ENCODE data around the gene NKX6-1.

NKX6-1 gene

DNA sequence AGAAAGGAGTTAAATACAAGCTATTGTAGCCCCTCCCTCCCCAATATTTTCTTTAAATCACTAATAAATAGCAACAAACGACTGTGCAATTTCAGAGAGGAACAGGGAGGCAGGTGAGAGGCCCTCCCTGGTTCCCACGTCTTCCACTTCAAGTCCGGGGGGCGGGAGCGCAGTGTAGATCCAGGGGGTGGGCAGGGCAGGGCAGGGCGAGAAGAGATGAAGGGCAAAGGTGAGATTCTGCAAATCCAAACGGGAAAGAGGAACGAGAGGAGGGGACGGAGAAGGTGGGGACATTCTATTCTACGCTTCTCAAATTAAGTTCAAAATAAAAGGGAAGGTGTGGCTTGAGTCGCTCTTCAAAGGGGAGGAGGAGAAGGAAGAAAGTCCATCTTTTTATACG lies 6.8 kb downstream of the NKX6-1 start:
- Histone ChIP-seq H3K36me3 (ENCODE audit: control insufficient read depth, insufficient read depth, low read length) (no peaks in the 10 kb centered on the region), H3K9ac (ENCODE audit: low read length) (no peak overlapping the region), H3K9me3 (ENCODE audit: control insufficient read depth, insufficient read depth, low read depth, low read length) (no peaks in the 10 kb centered on the region), H3K4me3 (ENCODE audit: low read depth, low read length) (peak overlapping the region; percentile 55), H3K27me3 (ENCODE audit: control insufficient read depth, insufficient read depth, low read length) (peaks cover 100% of the 10 kb centered on the region), H3K4me1 (ENCODE audit: control insufficient read depth, insufficient read depth, low read length) (peaks cover 29% of the 10 kb centered on the region), H3K27ac (ENCODE audit: low read depth, low read length) (no peak overlapping the region)

DNA sequence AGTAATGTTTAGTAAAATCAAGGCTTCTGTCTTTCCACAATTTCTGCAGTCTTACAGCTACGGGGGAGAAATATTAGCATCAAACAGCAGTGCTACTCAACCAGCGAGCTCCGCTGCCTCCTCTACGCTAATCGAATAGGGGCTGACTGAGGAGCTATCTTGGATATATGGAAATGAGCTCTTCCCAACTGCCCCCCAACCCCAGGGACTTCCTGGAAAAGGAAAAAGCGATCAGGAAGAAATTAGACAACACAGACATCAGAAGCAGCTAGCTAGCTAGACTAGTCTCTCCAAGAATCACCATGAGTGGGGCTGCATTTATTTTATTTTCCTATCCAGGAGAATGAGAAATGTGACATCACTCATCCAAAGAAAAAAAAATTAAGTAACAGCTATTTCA lies 7.6 kb downstream of the NKX6-1 start:
- Histone ChIP-seq H3K36me3 (ENCODE audit: control insufficient read depth, insufficient read depth, low read length) (no peaks in the 10 kb centered on the region), H3K9ac (ENCODE audit: low read length) (no peak overlapping the region), H3K27me3 (ENCODE audit: control insufficient read depth, insufficient read depth, low read length) (peaks cover 100% of the 10 kb centered on the region), H3K4me3 (ENCODE audit: low read depth, low read length) (no peak overlapping the region), H3K9me3 (ENCODE audit: control insufficient read depth, insufficient read depth, low read depth, low read length) (no peaks in the 10 kb centered on the region), H3K4me1 (ENCODE audit: control insufficient read depth, insufficient read depth, low read length) (peaks cover 21% of the 10 kb centered on the region), H3K27ac (ENCODE audit: low read depth, low read length) (no peak overlapping the region)

DNA sequence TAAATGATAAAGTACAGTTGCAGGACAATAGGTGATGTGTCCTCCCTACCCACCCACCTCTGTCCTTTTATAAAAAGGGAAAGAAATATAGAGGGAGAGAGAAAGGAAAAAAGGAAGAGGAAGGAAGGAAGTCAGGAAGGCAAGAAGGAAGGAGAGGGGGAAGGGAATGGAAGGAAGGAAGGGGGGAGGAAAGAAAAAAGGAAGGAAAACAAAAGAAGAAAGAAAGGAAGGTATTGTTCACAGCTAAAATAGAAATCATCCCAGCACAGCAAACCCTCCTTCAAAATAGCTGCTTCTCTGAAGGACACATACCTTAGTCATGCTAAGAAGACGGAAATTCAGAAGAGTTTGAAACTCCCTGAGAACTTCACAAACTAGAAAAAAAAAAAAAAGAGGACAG lies 8.4 kb downstream of the NKX6-1 start:
- Histone ChIP-seq H3K27me3 (ENCODE audit: control insufficient read depth, insufficient read depth, low read length) (peaks cover 100% of the 10 kb centered on the region), H3K9me3 (ENCODE audit: control insufficient read depth, insufficient read depth, low read depth, low read length) (no peaks in the 10 kb centered on the region), H3K4me1 (ENCODE audit: control insufficient read depth, insufficient read depth, low read length) (peaks cover 18% of the 10 kb centered on the region; the same call in 1 of the 2 replicates), H3K36me3 (ENCODE audit: control insufficient read depth, insufficient read depth, low read length) (no peaks in the 10 kb centered on the region), H3K4me3 (ENCODE audit: low read depth, low read length) (no peak overlapping the region), H3K27ac (ENCODE audit: low read depth, low read length) (no peak overlapping the region), H3K9ac (ENCODE audit: low read length) (no peak overlapping the region)

DNA sequence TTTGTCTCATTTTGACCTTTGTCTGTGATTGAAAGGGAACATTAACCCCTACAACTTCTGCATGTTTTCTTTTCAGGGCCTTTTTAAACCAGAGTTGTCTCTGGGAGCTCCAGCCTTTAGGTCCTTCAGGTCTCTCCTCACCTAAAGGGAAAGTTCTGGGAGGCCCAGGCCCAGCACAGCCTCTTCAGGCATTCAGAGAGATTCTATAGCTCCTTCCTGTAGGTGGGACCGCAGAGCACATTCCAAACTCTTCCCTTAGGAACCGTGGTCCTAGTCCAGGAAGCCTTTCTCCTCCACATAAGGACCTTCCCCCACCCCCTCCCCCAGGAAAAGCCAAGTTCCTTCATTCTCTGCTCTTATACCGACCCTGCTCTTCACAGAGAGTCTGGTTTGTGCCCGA lies 14.9 kb downstream of the NKX6-1 start:
- no peak overlapping the region for H3K9ac ChIP-seq (ENCODE audit: low read length)
- H3K4me1 ChIP-seq (ENCODE audit: control insufficient read depth, insufficient read depth, low read length) = peaks cover 20% of the 10 kb centered on the region
- H3K27ac ChIP-seq (ENCODE audit: low read depth, low read length) = no peak overlapping the region
- no peaks in the 10 kb centered on the region for H3K36me3 ChIP-seq (ENCODE audit: control insufficient read depth, insufficient read depth, low read length)
- H3K27me3 ChIP-seq (ENCODE audit: control insufficient read depth, insufficient read depth, low read length) = peaks cover 99% of the 10 kb centered on the region
- H3K4me3 ChIP-seq (ENCODE audit: low read depth, low read length) = no peak overlapping the region
- no peaks in the 10 kb centered on the region for H3K9me3 ChIP-seq (ENCODE audit: control insufficient read depth, insufficient read depth, low read depth, low read length)

DNA sequence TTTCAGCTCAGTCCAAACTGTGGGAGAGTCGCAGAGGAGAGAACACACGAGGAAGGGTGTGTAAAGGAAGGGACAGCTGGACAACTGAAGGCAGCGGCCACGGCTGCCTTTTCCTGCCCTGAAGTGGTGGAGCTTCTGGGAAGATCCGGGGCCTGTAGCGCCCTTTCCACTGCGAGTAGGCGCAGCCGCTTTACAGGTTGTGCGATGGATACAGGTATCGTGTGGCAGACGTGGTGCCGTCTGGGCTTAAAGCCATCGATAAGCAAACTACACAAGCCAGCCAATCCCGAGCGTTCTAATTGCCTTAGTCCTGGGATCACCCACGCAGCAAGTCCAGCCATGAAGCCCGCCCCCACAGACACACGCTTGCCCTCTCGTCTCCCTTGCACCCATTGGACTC lies 15.4 kb downstream of the NKX6-1 start:
- Histone ChIP-seq H3K9me3 (ENCODE audit: control insufficient read depth, insufficient read depth, low read depth, low read length) (no peaks in the 10 kb centered on the region), H3K4me3 (ENCODE audit: low read depth, low read length) (no peak overlapping the region), H3K9ac (ENCODE audit: low read length) (no peak overlapping the region), H3K27me3 (ENCODE audit: control insufficient read depth, insufficient read depth, low read length) (peaks cover 99% of the 10 kb centered on the region), H3K4me1 (ENCODE audit: control insufficient read depth, insufficient read depth, low read length) (peaks cover 20% of the 10 kb centered on the region), H3K36me3 (ENCODE audit: control insufficient read depth, insufficient read depth, low read length) (no peaks in the 10 kb centered on the region), H3K27ac (ENCODE audit: low read depth, low read length) (no peak overlapping the region)

DNA sequence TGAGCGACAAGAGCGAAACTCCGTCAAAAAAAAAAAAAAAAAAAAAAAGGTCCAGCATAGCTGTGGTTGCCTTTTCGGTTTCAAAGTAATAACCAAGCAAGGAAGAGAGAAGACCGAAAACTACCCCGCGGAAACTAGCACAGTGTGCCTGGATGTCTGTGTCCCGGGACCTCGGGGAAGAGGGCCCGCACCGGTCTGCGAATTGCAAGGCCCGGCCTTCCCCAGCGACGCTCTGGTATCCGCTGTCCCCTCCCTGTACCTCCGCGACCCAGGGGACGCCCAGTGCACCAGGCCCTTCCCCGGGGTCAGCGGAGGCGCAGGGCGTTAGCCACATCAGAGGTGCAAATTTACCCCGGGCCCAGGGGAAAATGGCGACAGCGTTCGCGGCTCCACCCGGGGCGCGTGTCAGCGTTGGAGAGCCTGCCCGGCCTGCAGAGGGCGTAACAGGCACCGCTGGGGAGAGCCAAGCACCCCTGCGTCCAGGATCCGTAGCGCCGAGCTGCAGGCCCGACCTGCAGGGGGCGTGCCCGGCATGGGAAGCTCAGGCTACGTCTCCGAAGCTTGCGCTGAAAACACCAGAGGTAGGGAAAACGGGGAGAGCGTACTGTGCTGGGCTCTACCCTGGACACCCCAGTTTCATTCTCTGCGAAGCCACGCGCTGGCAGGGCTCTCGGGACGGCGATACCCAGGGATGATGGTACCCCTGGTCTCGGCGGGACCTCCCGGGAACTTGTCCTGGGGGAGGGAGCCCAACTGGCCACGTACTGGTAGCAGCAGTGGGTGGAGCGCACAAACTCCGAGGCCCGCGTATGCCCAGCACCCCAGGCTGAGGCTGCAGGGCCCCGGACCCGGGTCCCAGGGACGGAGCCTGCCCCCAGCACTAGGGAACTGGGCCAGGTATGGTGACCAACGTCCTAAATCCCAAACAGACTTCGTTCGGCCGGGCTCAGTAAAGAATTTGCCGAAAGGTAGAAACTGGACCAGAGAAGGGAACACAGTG lies 16.2 kb downstream of the NKX6-1 start:
- Histone ChIP-seq H3K4me1 (ENCODE audit: control insufficient read depth, insufficient read depth, low read length) (peaks cover 20% of the 10 kb centered on the region), H3K4me3 (ENCODE audit: low read depth, low read length) (peak overlapping the region; percentile 44; the same call in 1 of the 2 replicates), H3K27ac (ENCODE audit: low read depth, low read length) (no peak overlapping the region), H3K9ac (ENCODE audit: low read length) (no peak overlapping the region), H3K9me3 (ENCODE audit: control insufficient read depth, insufficient read depth, low read depth, low read length) (no peaks in the 10 kb centered on the region), H3K36me3 (ENCODE audit: control insufficient read depth, insufficient read depth, low read length) (no peaks in the 10 kb centered on the region), H3K27me3 (ENCODE audit: control insufficient read depth, insufficient read depth, low read length) (peaks cover 95% of the 10 kb centered on the region)

DNA sequence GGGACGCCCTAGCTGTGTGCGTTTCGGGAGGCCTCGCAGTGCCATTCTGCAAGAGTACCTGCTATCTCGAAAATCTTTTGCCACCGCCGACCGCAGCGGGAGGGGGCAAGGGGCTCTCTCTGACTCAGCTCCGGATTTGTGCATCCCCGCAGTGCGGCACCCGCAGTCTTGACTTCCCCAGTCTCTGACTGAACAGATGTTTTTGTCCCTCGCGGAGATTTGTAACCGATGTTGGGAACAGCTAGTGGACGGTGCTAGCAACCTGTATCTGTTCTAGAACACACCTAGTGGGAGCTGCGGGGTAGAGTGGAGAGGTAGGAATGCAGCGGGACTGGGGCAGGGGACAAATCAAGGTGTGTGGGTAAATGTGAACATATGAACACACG lies 17.2 kb downstream of the NKX6-1 start:
- H3K27ac ChIP-seq (ENCODE audit: low read depth, low read length) = no peak overlapping the region
- H3K36me3 ChIP-seq (ENCODE audit: control insufficient read depth, insufficient read depth, low read length) = no peaks in the 10 kb centered on the region
- H3K9me3 ChIP-seq (ENCODE audit: control insufficient read depth, insufficient read depth, low read depth, low read length) = no peaks in the 10 kb centered on the region
- H3K9ac ChIP-seq (ENCODE audit: low read length) = no peak overlapping the region
- peaks cover 20% of the 10 kb centered on the region for H3K4me1 ChIP-seq (ENCODE audit: control insufficient read depth, insufficient read depth, low read length)
- peak overlapping the region; percentile 53 for H3K4me3 ChIP-seq (ENCODE audit: low read depth, low read length)
- H3K27me3 ChIP-seq (ENCODE audit: control insufficient read depth, insufficient read depth, low read length) = peaks cover 85% of the 10 kb centered on the region

DNA sequence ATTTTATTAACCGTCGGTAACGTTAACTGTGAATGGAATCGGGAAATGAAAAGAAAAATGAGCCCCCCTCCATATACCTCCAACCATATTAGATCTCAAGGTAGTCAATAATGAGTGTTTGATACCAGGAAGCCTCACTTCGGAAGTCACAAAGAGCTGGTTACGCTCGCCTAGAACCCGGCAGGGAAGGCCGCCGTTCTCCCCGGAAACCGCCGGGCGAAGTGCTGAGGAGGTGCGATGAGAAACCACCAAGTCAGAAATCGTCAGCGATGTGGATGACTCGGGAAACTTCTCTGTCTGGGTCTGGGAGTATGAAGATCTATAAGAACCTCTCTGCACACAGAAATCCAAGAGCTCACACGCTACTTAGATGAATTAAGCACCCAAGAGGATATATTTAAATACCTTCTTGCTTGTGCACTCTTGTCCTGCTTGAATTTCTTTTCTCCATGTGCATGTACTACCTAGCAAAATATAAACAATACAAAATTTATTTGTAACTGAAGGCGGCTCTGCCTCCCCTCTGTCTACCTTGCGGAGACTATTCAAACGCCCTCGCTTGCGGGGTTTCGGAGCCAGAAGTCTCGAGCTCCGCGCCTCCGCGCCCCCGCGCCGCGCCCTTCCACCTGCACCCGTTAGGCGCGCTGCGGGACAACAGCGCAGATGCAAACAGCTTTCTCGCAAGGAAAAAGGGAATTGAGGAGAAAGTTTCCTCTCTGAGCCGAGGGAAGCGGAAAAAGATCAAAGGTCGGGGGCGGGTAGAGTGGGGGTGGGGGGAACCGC lies 17.8 kb downstream of the NKX6-1 start:
- Histone ChIP-seq H3K9ac (ENCODE audit: low read length) (no peak overlapping the region), H3K9me3 (ENCODE audit: control insufficient read depth, insufficient read depth, low read depth, low read length) (no peaks in the 10 kb centered on the region), H3K27me3 (ENCODE audit: control insufficient read depth, insufficient read depth, low read length) (peaks cover 79% of the 10 kb centered on the region), H3K36me3 (ENCODE audit: control insufficient read depth, insufficient read depth, low read length) (no peaks in the 10 kb centered on the region), H3K27ac (ENCODE audit: low read depth, low read length) (no peak overlapping the region), H3K4me1 (ENCODE audit: control insufficient read depth, insufficient read depth, low read length) (peaks cover 20% of the 10 kb centered on the region), H3K4me3 (ENCODE audit: low read depth, low read length) (peak overlapping the region; percentile 53)

DNA sequence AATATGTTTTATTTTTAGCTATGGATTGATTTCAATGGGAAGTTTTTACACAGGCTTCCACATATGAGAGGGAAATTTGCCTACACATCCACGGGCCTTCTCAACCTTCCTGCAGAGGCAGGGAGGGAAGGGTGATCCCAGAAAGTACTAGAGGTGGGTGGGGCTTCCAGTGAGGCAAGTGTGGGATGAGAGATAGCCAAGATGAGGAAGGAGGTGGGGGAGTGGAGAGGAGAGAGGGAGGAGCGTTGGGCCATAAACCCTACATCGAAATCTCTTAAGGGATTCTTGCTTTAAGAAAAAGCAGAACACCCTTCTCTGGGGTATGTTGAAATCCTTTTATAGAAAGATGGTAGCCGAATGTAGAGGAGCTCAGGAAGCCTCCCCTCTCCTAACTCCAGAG lies 19.0 kb downstream of the NKX6-1 start:
- Histone ChIP-seq H3K27ac (ENCODE audit: low read depth, low read length) (no peak overlapping the region), H3K4me1 (ENCODE audit: control insufficient read depth, insufficient read depth, low read length) (peaks cover 20% of the 10 kb centered on the region), H3K36me3 (ENCODE audit: control insufficient read depth, insufficient read depth, low read length) (no peaks in the 10 kb centered on the region), H3K27me3 (ENCODE audit: control insufficient read depth, insufficient read depth, low read length) (peaks cover 67% of the 10 kb centered on the region), H3K9ac (ENCODE audit: low read length) (no peak overlapping the region), H3K9me3 (ENCODE audit: control insufficient read depth, insufficient read depth, low read depth, low read length) (no peaks in the 10 kb centered on the region), H3K4me3 (ENCODE audit: low read depth, low read length) (no peak overlapping the region)

DNA sequence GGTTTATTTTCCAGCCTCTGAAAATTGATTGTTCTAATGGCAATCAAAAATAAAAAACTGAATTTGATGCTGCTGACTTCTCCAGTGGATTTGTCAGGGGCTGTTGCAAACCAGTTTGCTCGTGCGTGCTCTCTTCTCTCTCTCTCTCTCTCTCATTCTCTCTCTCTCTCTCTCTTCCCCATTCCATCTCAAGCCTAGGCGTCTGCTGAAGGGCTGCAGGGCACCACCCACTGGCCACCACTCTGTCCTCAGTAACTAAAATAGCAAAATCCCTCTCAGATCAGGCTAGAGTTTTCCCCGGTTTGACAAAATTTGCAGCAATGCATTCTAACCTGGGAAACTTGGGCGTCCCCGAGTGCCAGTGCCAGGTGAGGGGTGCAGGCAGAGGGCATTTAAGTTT lies 19.4 kb downstream of the NKX6-1 start:
- Histone ChIP-seq H3K27me3 (ENCODE audit: control insufficient read depth, insufficient read depth, low read length) (peaks cover 63% of the 10 kb centered on the region), H3K36me3 (ENCODE audit: control insufficient read depth, insufficient read depth, low read length) (no peaks in the 10 kb centered on the region), H3K4me1 (ENCODE audit: control insufficient read depth, insufficient read depth, low read length) (peaks cover 20% of the 10 kb centered on the region), H3K4me3 (ENCODE audit: low read depth, low read length) (no peak overlapping the region), H3K9me3 (ENCODE audit: control insufficient read depth, insufficient read depth, low read depth, low read length) (no peaks in the 10 kb centered on the region), H3K9ac (ENCODE audit: low read length) (no peak overlapping the region), H3K27ac (ENCODE audit: low read depth, low read length) (no peak overlapping the region)

DNA sequence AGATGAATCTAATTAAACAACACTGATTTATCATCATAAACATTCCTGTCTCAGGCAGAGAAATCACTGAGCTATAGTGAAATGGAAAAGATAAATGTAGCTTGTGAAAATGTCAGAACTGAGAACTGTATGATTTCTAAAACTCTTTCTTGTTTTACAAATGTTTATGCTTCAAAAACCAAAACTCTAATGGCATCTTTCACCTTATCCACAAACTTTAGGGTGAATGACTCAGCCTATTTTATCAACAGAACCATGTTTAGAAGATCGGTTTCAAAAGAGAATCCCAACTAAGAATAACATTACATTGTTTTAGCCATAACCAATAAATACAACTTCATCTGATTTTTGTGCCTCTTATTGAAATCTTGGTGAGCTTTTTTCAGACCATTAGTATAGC lies 21.4 kb downstream of the NKX6-1 start:
- Histone ChIP-seq H3K4me3 (ENCODE audit: low read depth, low read length) (no peak overlapping the region), H3K9ac (ENCODE audit: low read length) (no peak overlapping the region), H3K9me3 (ENCODE audit: control insufficient read depth, insufficient read depth, low read depth, low read length) (no peaks in the 10 kb centered on the region), H3K4me1 (ENCODE audit: control insufficient read depth, insufficient read depth, low read length) (peaks cover 10% of the 10 kb centered on the region), H3K27me3 (ENCODE audit: control insufficient read depth, insufficient read depth, low read length) (peaks cover 44% of the 10 kb centered on the region), H3K27ac (ENCODE audit: low read depth, low read length) (no peak overlapping the region), H3K36me3 (ENCODE audit: control insufficient read depth, insufficient read depth, low read length) (no peaks in the 10 kb centered on the region)

All from HUES6 (cell line).